Measurements from ENCODE around the gene ICAM5.

- TF ChIP-seq ZNF274 (IDR thresholded peaks at IDR 0.05; ENCODE audit: low read depth, low read length) (no peak), YY1 (IDR thresholded peaks at IDR 0.05; ENCODE audit: insufficient read depth, insufficient read length) (no peak)
These were observed 4.0 kb downstream of the ICAM5 start for GRCh38 chr19:10293637-10294367.

Data from NT2/D1 (cell line).